Esophagus squamous epithelium (tissue), 5 donors: ENCODE results near the gene DEFB121. TPM values are rescaled to one million over a fixed set of nuclear protein-coding genes. Genes with fewer than 3 reads are reported as not detected.
"Not testable (repeated sequence)": the region's sequence is repeated elsewhere in the genome, so short reads cannot be mapped to it uniquely, and the experiment has no call there.

Experiments
- DNase-seq: peaks from one replicate; lab custom pipeline; 2025; lab: John Stamatoyannopoulos, UW
- H3K27ac ChIP-seq, 4 donors: fragments of 200-600 bp; sonication (generic); one replicate each; pipeline ENCODE4 v1.5.1; 2016 to 2019; ENCODE audit warnings: mild to moderate bottlenecking in 1 of 4
- H3K27me3 ChIP-seq, 4 donors: fragments of 200-600 bp; sonication (generic); 1 replicate in 3 of 4; 2 replicates in 1 of 4; pipeline versions ENCODE4 v1.5.1 to v1.6.0; 2017 to 2021; ENCODE audit warnings: antibody characterized with exemption in 1 of 4
- H3K36me3 ChIP-seq, 3 donors: fragments of 200-600 bp; sonication (generic); one replicate each; pipeline ENCODE4 v1.5.1; 2016 to 2019
- H3K4me1 ChIP-seq, 3 donors: fragments of 200-600 bp; sonication (generic); one replicate each; pipeline ENCODE4 v1.5.1; 2017 to 2019
- H3K4me3 ChIP-seq, 4 donors: fragments of 200-600 bp; sonication (generic); 1 replicate in 3 of 4; 2 replicates in 1 of 4; pipeline ENCODE4 v1.5.1; 2016 to 2019; ENCODE audit warnings: mild to moderate bottlenecking in 2 of 4, moderate library complexity in 1 of 4
- H3K9me3 ChIP-seq, 3 donors: fragments of 200-600 bp; sonication (generic); one replicate each; pipeline ENCODE4 v1.5.1; 2016 to 2019
- CTCF ChIP-seq, 6 experiments: fragments of 450-650 bp in 4 of 6; fragments of 200-600 bp in 2 of 6; sonication (generic) in 2 of 6; IDR thresholded peaks; one replicate each; pipeline ENCODE4 v1.5.1; 2016 to 2019; ENCODE audit warnings: antibody characterized with exemption in 6 of 6, mild to moderate bottlenecking in 4 of 6, moderate library complexity in 4 of 6
- POLR2A ChIP-seq, 4 donors: fragments of 450-650 bp; IDR thresholded peaks; one replicate each; pipeline ENCODE4 v1.6.1; 2017; ENCODE audit warnings: antibody characterized with exemption in 4 of 4, mild to moderate bottlenecking in 4 of 4, moderate library complexity in 3 of 4
- WGBS, 2 donors: methylation state at CpG; one replicate each; pipeline ENCODE4 v1.1.5; 2018; 5-methylcytosine and 5-hydroxymethylcytosine counted together
- intact Hi-C: fragments of 100-400 bp; cut with DNase I; formaldehyde crosslinking; loops from one replicate; pipeline ENCODE4 v1.15.0; 2022
- total RNA-seq, 4 donors: library from RNA; depleted of rRNA; stranded (reverse); fragments of >200 nt; gene quantifications; one replicate each; pipeline ENCODE4 v1.1.0, GENCODE V29; 2016
- donor health status: DM: yes; HTN: yes; CAD: no.

The DEFB121 gene
- total RNA-seq, 4 donors from 2014 or later, result not detected

- intact Hi-C loops, result no loop called here
- WGBS, 2 donors, result 69 to 73% methylated on average over 12 of the region's 12 CpGs
Observed at GRCh38 chr20:31446084-31446819, 40.2 kb upstream of the DEFB121 start.

GRCh38 chr20:31440012-31440659, 34.1 kb upstream of the DEFB121 start, which contains the start of gene DEFB123:
Gene DEFB123, plus strand, starts transcription at chr20:31440632. Its CDS starts 67 bp downstream, at chr20:31440699.
- H3K4me1 ChIP-seq, result no peaks in the 10 kb centered on the region
- peaks cover 0 to 19% (median 0%) of the 10 kb centered on the region in 4 donors for H3K27me3 ChIP-seq
- no peak for TF ChIP-seq CTCF (IDR thresholded peaks at IDR 0.05)
- no peak for TF ChIP-seq POLR2A (IDR thresholded peaks at IDR 0.05)
- intact Hi-C loops, result no loop called here
- 63 to 76% methylated on average over 6 to 13 of the region's 16 CpGs for WGBS, 2 donors
- H3K36me3 ChIP-seq, result no peaks in the 10 kb centered on the region
- no peak for DNase-seq
- no peak within 1 kb of the TSS for H3K27ac ChIP-seq
- no peak within 1 kb of the TSS for H3K4me3 ChIP-seq
- H3K9me3 ChIP-seq, result no peaks in the 10 kb centered on the region

More at GRCh38 chr20:31446084-31446819, 40.2 kb upstream of the DEFB121 start:
- Histone ChIP-seq H3K9me3 (no peaks in the 10 kb centered on the region), H3K4me3 (no peak overlapping the region), H3K36me3 (no peaks in the 10 kb centered on the region), H3K27ac (no peak overlapping the region), H3K4me1 (no peaks in the 10 kb centered on the region), H3K27me3 (peaks cover 0 to 15% (median 0%) of the 10 kb centered on the region in 4 donors)
- TF ChIP-seq CTCF (IDR thresholded peaks at IDR 0.05) (no peak), POLR2A (IDR thresholded peaks at IDR 0.05) (no peak)
- DNase-seq, result no peak

- intact Hi-C loops, result no loop called here
- Histone ChIP-seq H3K4me1 (no peaks in the 10 kb centered on the region), H3K27me3 (peaks cover 0 to 5% (median 0%) of the 10 kb centered on the region in 4 donors), H3K27ac (no peak overlapping the region), H3K4me3 (no peak overlapping the region), H3K9me3 (no peaks in the 10 kb centered on the region), H3K36me3 (no peaks in the 10 kb centered on the region)
- TF ChIP-seq CTCF (IDR thresholded peaks at IDR 0.05) (no peak), POLR2A (IDR thresholded peaks at IDR 0.05) (no peak)
- no peak for DNase-seq
- WGBS, 2 donors, result 42 to 47% methylated on average over 4 of the region's 4 CpGs
Observed at GRCh38 chr20:31430568-31431115, 24.6 kb upstream of the DEFB121 start.

- intact Hi-C loops, H3K9me3 ChIP-seq, H3K4me1 ChIP-seq, H3K36me3 ChIP-seq, H3K27me3 ChIP-seq, H3K27ac ChIP-seq, DNase-seq, H3K4me3 ChIP-seq: not testable (repeated sequence)
- WGBS, 2 donors, result no CpG with 5 or more reads among the region's 31 CpGs
Observed at GRCh38 chr20:31427576-31427975, 21.6 kb upstream of the DEFB121 start.

GRCh38 chr20:31426891-31427551, 21.0 kb upstream of the DEFB121 start:
- H3K27me3 ChIP-seq, H3K9me3 ChIP-seq, H3K4me1 ChIP-seq, H3K27ac ChIP-seq, H3K4me3 ChIP-seq, H3K36me3 ChIP-seq, intact Hi-C loops, DNase-seq: not testable (repeated sequence)
- no CpG with 5 or more reads among the region's 48 CpGs for WGBS, 2 donors
